GM12864 (cell line): ENCODE results near the gene KRT33A.

Source experiments
- DNase-seq: peaks from one replicate; pipeline ENCODE4 v3.0.0-alpha.2; 2011; ENCODE audit warnings: low read depth
- H3K4me3 ChIP-seq: 2 replicates; pipeline ENCODE4 v1.5.1; 2011; ENCODE audit warnings: mild to moderate bottlenecking, low read depth, low read length, control low read depth
- CTCF ChIP-seq: IDR thresholded peaks from 2 replicates; pipeline ENCODE4 v1.5.1; 2011; ENCODE audit warnings: low read depth, mild to moderate bottlenecking, moderate library complexity, low read length, control low read depth, inconsistent platforms; ENCODE audit errors: missing control alignments

Gene KRT33A

GRCh38 chr17:41377546-41377945 lies 26.9 kb upstream of the KRT33A start:
- DNase-seq = no peak
- no peak overlapping the region for H3K4me3 ChIP-seq
- TF ChIP-seq CTCF = no peak

GRCh38 chr17:41369713-41370112 lies 19.1 kb upstream of the KRT33A start, which contains the start of gene KRT33B:
KRT33B (minus strand) TSS chr17:41369813; CDS start chr17:41369750, 63 bp downstream.
- H3K4me3 ChIP-seq = no peak within 1 kb of the TSS
- no peak for DNase-seq
- TF ChIP-seq CTCF = no peak

GRCh38 chr17:41369023-41369422 lies 18.4 kb upstream of the KRT33A start:
- no peak for TF ChIP-seq CTCF
- no peak for DNase-seq
- H3K4me3 ChIP-seq = no peak overlapping the region

GRCh38 chr17:41367426-41368075 lies 16.9 kb upstream of the KRT33A start:
- H3K4me3 ChIP-seq = no peak overlapping the region
- DNase-seq = no peak
- TF ChIP-seq CTCF = no peak

- H3K4me3 ChIP-seq = no peak overlapping the region
- no peak for DNase-seq
- no peak for TF ChIP-seq CTCF
Observed at GRCh38 chr17:41366070-41366469, 15.4 kb upstream of the KRT33A start.

- TF ChIP-seq CTCF = no peak
- no peak overlapping the region for H3K4me3 ChIP-seq
- no peak for DNase-seq
Observed at GRCh38 chr17:41363881-41364280, 13.3 kb upstream of the KRT33A start.
